Testis (tissue), 3 donors: Measurements from ENCODE around the gene NUP160. TPM values are rescaled to one million over a fixed set of nuclear protein-coding genes. Genes with fewer than 3 reads are reported as not detected.

ENCODE experiments used
- DNase-seq: peaks from one replicate; pipeline ENCODE4 v3.0.0-alpha.2; 2019
- H3K27ac ChIP-seq, 2 donors: fragments of 200-600 bp; sonication (generic); one replicate each; pipeline ENCODE4 v1.5.1; 2019
- H3K27me3 ChIP-seq: fragments of 200-600 bp; sonication (generic); one replicate; pipeline ENCODE4 v1.5.1; 2019
- H3K36me3 ChIP-seq: fragments of 200-600 bp; sonication (generic); one replicate; pipeline ENCODE4 v1.5.1; 2017; ENCODE audit warnings: low read depth; ENCODE audit errors: missing control alignments
- H3K4me1 ChIP-seq: fragments of 200-600 bp; sonication (generic); one replicate; pipeline ENCODE4 v1.5.1; 2019
- H3K4me3 ChIP-seq, 2 donors: fragments of 200-600 bp; sonication (generic); one replicate each; pipeline ENCODE4 v1.5.1; 2017 to 2019
- H3K9me3 ChIP-seq: fragments of 200-600 bp; sonication (generic); one replicate; pipeline ENCODE4 v1.5.1; 2017
- CTCF ChIP-seq, 3 experiments: fragments of 450-650 bp in 2 of 3; fragments of 200-600 bp in 1 of 3; sonication (generic) in 1 of 3; IDR thresholded peaks; one replicate each; pipeline ENCODE4 v1.5.1; 2016 to 2019; ENCODE audit warnings: antibody characterized with exemption in 3 of 3, mild to moderate bottlenecking in 2 of 3, moderate library complexity in 1 of 3
- POLR2A ChIP-seq: fragments of 450-650 bp; IDR thresholded peaks from one replicate; pipeline ENCODE4 v1.6.1; 2017; ENCODE audit warnings: antibody characterized with exemption, mild to moderate bottlenecking, moderate library complexity
- WGBS, 2 donors: methylation state at CpG; one replicate each; pipeline ENCODE4 v1.1.5; 2018; 5-methylcytosine and 5-hydroxymethylcytosine counted together
- intact Hi-C: fragments of 100-400 bp; cut with DNase I; formaldehyde crosslinking; loops from one replicate; pipeline ENCODE4 v1.15.1; 2023; ENCODE audit warnings: low total_unique reads
- polyA plus RNA-seq: library from polyadenylated mRNA; stranded (reverse); fragments of 350-450 nt; fragmentation: Illumina TruSeq; extraction: RNeasy Lipid Tissue Mini Kit (QIAGEN cat#74804); gene quantifications from one replicate; pipeline ENCODE4 v1.2.3, GENCODE V29; 2014; ENCODE audit warnings: low read depth, low replicate concordance; ENCODE audit not compliant: insufficient read depth
- total RNA-seq, 2 donors: library from RNA; depleted of rRNA; stranded (reverse); fragments of >200 nt; gene quantifications; one replicate each; pipeline ENCODE4 v1.2.3, GENCODE V29; 2016

The NUP160 gene
- total and polyA plus RNA-seq, 3 donors from 2014 or later, result 28.4 to 50.6 (median 46.1) TPM

GRCh38 chr11:47854667-47855066, 6.5 kb upstream of the NUP160 start:
- Histone ChIP-seq H3K4me3 (no peak overlapping the region), H3K27me3 (no peaks in the 10 kb centered on the region), H3K9me3 (no peaks in the 10 kb centered on the region), H3K27ac (no peak overlapping the region), H3K36me3 (no peaks in the 10 kb centered on the region), H3K4me1 (no peaks in the 10 kb centered on the region)
- DNase-seq, result no peak
- 86 to 91% methylated on average over 3 of the region's 3 CpGs for WGBS, 2 donors
- TF ChIP-seq CTCF (IDR thresholded peaks at IDR 0.05) (no peak), POLR2A (no peak)
- intact Hi-C loops, result no loop called here

GRCh38 chr11:47852053-47852452, 3.9 kb upstream of the NUP160 start:
- TF ChIP-seq POLR2A (no peak), CTCF (IDR thresholded peaks at IDR 0.05) (no peak)
- Histone ChIP-seq H3K36me3 (no peaks in the 10 kb centered on the region), H3K27me3 (no peaks in the 10 kb centered on the region), H3K4me3 (no peak overlapping the region), H3K9me3 (no peaks in the 10 kb centered on the region), H3K4me1 (peaks cover 9% of the 10 kb centered on the region), H3K27ac (no peak overlapping the region)
- intact Hi-C loops, result no loop called here
- DNase-seq, result no peak
- WGBS, 2 donors, result 86 to 91% methylated on average over 6 of the region's 6 CpGs

GRCh38 chr11:47850337-47850736, 2.2 kb upstream of the NUP160 start:
- intact Hi-C loops, result no loop called here
- 41 to 60% methylated on average over 1 of the region's 1 CpG for WGBS, 2 donors
- no peaks in the 10 kb centered on the region for H3K9me3 ChIP-seq
- H3K4me3 ChIP-seq, result no peak overlapping the region
- H3K27ac ChIP-seq, result no peak overlapping the region
- H3K36me3 ChIP-seq, result no peaks in the 10 kb centered on the region
- TF ChIP-seq POLR2A, result no peak
- no peak for TF ChIP-seq CTCF (IDR thresholded peaks at IDR 0.05)
- peaks cover 12% of the 10 kb centered on the region for H3K4me1 ChIP-seq
- H3K27me3 ChIP-seq, result no peaks in the 10 kb centered on the region
- DNase-seq, result no peak

GRCh38 chr11:47848700-47849155, 578 bp upstream of the NUP160 start:
- no peaks in the 10 kb centered on the region for H3K36me3 ChIP-seq
- peaks cover 12% of the 10 kb centered on the region for H3K4me1 ChIP-seq
- H3K9me3 ChIP-seq, result no peaks in the 10 kb centered on the region
- no peak for TF ChIP-seq CTCF (IDR thresholded peaks at IDR 0.05)
- no peak for TF ChIP-seq POLR2A
- intact Hi-C loops, result no loop called here
- no peaks in the 10 kb centered on the region for H3K27me3 ChIP-seq
- peak overlapping the region; percentile 71 to 84 for H3K4me3 ChIP-seq
- peak overlapping the region; percentile 90 to 93 for H3K27ac ChIP-seq
- 1 to 2% methylated on average over 14 of the region's 14 CpGs for WGBS, 2 donors
- no peak for DNase-seq

DNA sequence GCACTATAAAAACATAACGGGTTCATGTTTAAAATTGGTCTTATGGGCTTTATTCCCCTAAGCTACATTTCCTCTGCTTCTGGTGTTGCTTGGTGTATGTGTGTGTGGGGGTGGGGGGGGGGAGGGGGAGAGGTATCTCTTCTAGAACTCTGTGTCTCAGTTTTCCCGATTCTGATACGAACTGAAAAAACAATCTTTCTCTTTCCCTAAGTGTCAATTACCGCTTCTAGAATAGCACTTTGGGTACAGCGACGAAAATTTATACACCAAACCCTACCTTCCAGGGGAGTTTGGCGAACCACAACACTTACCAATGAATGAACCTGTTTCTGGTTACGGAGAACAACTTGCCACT, 636 bp downstream of the NUP160 start:
- Histone ChIP-seq H3K36me3 (no peaks in the 10 kb centered on the region), H3K27ac (peak overlapping the region; percentile 90 to 93), H3K27me3 (no peaks in the 10 kb centered on the region), H3K4me1 (peaks cover 12% of the 10 kb centered on the region), H3K9me3 (no peaks in the 10 kb centered on the region), H3K4me3 (peak overlapping the region; percentile 71 to 84)
- no peak for DNase-seq
- TF ChIP-seq POLR2A, result no peak
- no peak for TF ChIP-seq CTCF (IDR thresholded peaks at IDR 0.05)
- intact Hi-C loops, result no loop called here
- WGBS, 2 donors, result 3% methylated on average over 8 of the region's 8 CpGs
